WTC11 (cell line): ENCODE measurements around the gene FLT3LG. TPM values are rescaled to one million over a fixed set of nuclear protein-coding genes. Genes with fewer than 3 reads are reported as not detected.

ENCODE experiments used
- ATAC-seq: fragments of 200-7000 bp; cut with Tn5 transposase; 2 replicates; pipeline ENCODE4 v1.10.0; 2021; ENCODE audit warnings: mild to moderate bottlenecking, moderate library complexity
- CTCF ChIA-PET: fragments of 300-600 bp; sonication (Branson Sonifier 250); formaldehyde crosslinking; loops from one replicate; lab custom pipeline; 2021; ENCODE audit warnings: antibody characterized with exemption; lab: Charles Lee
- POLR2A ChIA-PET: fragments of 350-600 bp; sonication (Branson Sonifier 250); formaldehyde crosslinking; loops from one replicate; lab custom pipeline; 2021; ENCODE audit warnings: antibody characterized with exemption; lab: Charles Lee
- DNase-seq: peaks from one replicate; pipeline ENCODE4 v3.0.0; 2021; ENCODE audit warnings: low spot score
- H3K27ac Mint-ChIP-seq: 2 replicates; pipeline ENCODE4 v1.8.0; 2021; ENCODE audit warnings: mixed read lengths
- H3K27me3 Mint-ChIP-seq: 2 replicates; pipeline ENCODE4 v1.8.0; 2021; ENCODE audit warnings: low read depth, mild to moderate bottlenecking, moderate library complexity, mixed read lengths
- H3K36me3 Mint-ChIP-seq: 2 replicates; pipeline ENCODE4 v1.8.0; 2021; ENCODE audit warnings: mixed read lengths
- H3K4me1 Mint-ChIP-seq: 2 replicates; pipeline ENCODE4 v1.8.0; 2022; ENCODE audit warnings: mixed read lengths
- H3K4me3 Mint-ChIP-seq: 2 replicates; pipeline ENCODE4 v1.8.0; 2021; ENCODE audit warnings: mild to moderate bottlenecking, moderate library complexity, mixed read lengths
- H3K9me3 Mint-ChIP-seq: 2 replicates; pipeline ENCODE4 v1.8.0; 2021; ENCODE audit warnings: mixed read lengths
- ATF3 ChIP-seq: sonication (generic); formaldehyde crosslinking; conservative IDR thresholded peaks from 2 replicates; pipeline ENCODE4 v1.8.1; 2022; ENCODE audit warnings: mild to moderate bottlenecking, missing genetic modification reagents
- CBFB ChIP-seq: sonication (generic); formaldehyde crosslinking; IDR thresholded peaks from 2 replicates; pipeline ENCODE4 v1.8.1; 2022; ENCODE audit warnings: mild to moderate bottlenecking, low read depth, missing genetic modification reagents
- CDX4 ChIP-seq: fragments of 250-450 bp; sonication (Bioruptor Pico); IDR thresholded peaks from 2 replicates; pipeline ENCODE4 v1.9.0; 2021; ENCODE audit warnings: moderate library complexity, mild to moderate bottlenecking, inconsistent platforms, borderline replicate concordance
- CREM ChIP-seq: sonication (generic); formaldehyde crosslinking; IDR thresholded peaks from 2 replicates; pipeline ENCODE4 v1.8.1; 2022; ENCODE audit warnings: mild to moderate bottlenecking, missing genetic modification reagents, moderate library complexity
- E2F4 ChIP-seq: sonication (generic); formaldehyde crosslinking; IDR thresholded peaks from 2 replicates; pipeline ENCODE4 v1.8.1; 2022; ENCODE audit warnings: low read depth, mild to moderate bottlenecking, moderate library complexity, missing genetic modification reagents, borderline replicate concordance
- E2F5 ChIP-seq: sonication (generic); formaldehyde crosslinking; IDR thresholded peaks from 2 replicates; pipeline ENCODE4 v1.8.1; 2022; ENCODE audit warnings: mild to moderate bottlenecking, moderate library complexity, missing genetic modification reagents
- FOXK1 ChIP-seq: sonication (generic); formaldehyde crosslinking; IDR thresholded peaks from 2 replicates; pipeline ENCODE4 v1.8.0; 2022; ENCODE audit warnings: mild to moderate bottlenecking, moderate library complexity, missing genetic modification reagents
- GRHL2 ChIP-seq: fragments of 250-450 bp; sonication (Bioruptor Pico); IDR thresholded peaks from 2 replicates; pipeline ENCODE4 v1.8.0; 2022; ENCODE audit warnings: mild to moderate bottlenecking, moderate library complexity; ENCODE audit not compliant: insufficient replicate concordance, severe bottlenecking
- KAT7 ChIP-seq: sonication (generic); formaldehyde crosslinking; IDR thresholded peaks from 2 replicates; pipeline ENCODE4 v1.8.1; 2023; ENCODE audit warnings: missing genetic modification reagents, mild to moderate bottlenecking, borderline replicate concordance
- MAX ChIP-seq: sonication (generic); formaldehyde crosslinking; IDR thresholded peaks from 2 replicates; pipeline ENCODE4 v1.8.0; 2022; ENCODE audit warnings: mild to moderate bottlenecking, missing genetic modification reagents
- MYBL2 ChIP-seq: sonication (generic); formaldehyde crosslinking; IDR thresholded peaks from 2 replicates; pipeline ENCODE4 v1.8.1; 2023; ENCODE audit warnings: mild to moderate bottlenecking, moderate library complexity, missing genetic modification reagents
- NFE2L1 ChIP-seq: sonication (generic); formaldehyde crosslinking; IDR thresholded peaks from 2 replicates; pipeline ENCODE4 v1.8.1; 2023; ENCODE audit warnings: missing genetic modification reagents
- OVOL2 ChIP-seq: fragments of 250-450 bp; sonication (Bioruptor Pico); IDR thresholded peaks from 2 replicates; pipeline ENCODE4 v1.9.0; 2021; ENCODE audit warnings: mild to moderate bottlenecking, borderline replicate concordance
- PRDM15 ChIP-seq: sonication (generic); formaldehyde crosslinking; IDR thresholded peaks from 2 replicates; pipeline ENCODE4 v1.8.0; 2022; ENCODE audit warnings: missing genetic modification reagents
- SP1 ChIP-seq: sonication (generic); formaldehyde crosslinking; conservative IDR thresholded peaks from 2 replicates; pipeline ENCODE4 v1.8.1; 2022; ENCODE audit warnings: missing genetic modification reagents
- TEAD4 ChIP-seq: sonication (generic); formaldehyde crosslinking; IDR thresholded peaks from 2 replicates; pipeline ENCODE4 v1.8.0; 2022; ENCODE audit warnings: mild to moderate bottlenecking, missing genetic modification reagents
- USF1 ChIP-seq: sonication (generic); formaldehyde crosslinking; IDR thresholded peaks from 2 replicates; pipeline ENCODE4 v1.8.0; 2022; ENCODE audit warnings: mild to moderate bottlenecking, missing genetic modification reagents
- ZNF138 ChIP-seq: sonication (generic); formaldehyde crosslinking; conservative IDR thresholded peaks from 2 replicates; pipeline ENCODE4 v1.8.1; 2022; ENCODE audit warnings: mild to moderate bottlenecking, moderate library complexity, missing genetic modification reagents
- ZNF263 ChIP-seq: sonication (generic); formaldehyde crosslinking; IDR thresholded peaks from 2 replicates; pipeline ENCODE4 v1.8.1; 2022; ENCODE audit warnings: low read depth, mild to moderate bottlenecking, moderate library complexity, missing genetic modification reagents
- ZNF317 ChIP-seq: sonication (generic); formaldehyde crosslinking; IDR thresholded peaks from 2 replicates; pipeline ENCODE4 v1.8.1; 2023; ENCODE audit warnings: low read depth, mild to moderate bottlenecking, moderate library complexity, missing genetic modification reagents, borderline replicate concordance
- ZSCAN18 ChIP-seq: fragments of 250-450 bp; sonication (Bioruptor Pico); IDR thresholded peaks from 2 replicates; pipeline ENCODE4 v2.1.2; 2022; ENCODE audit warnings: mild to moderate bottlenecking, moderate library complexity
- total RNA-seq: library from RNA; stranded (reverse); gene quantifications from 3 replicates; pipeline ENCODE4 v1.2.3, GENCODE V29; 2021

FLT3LG gene
- total RNA-seq, 1 experiment from 2014 or later: 2.9 TPM

- no peak within 1 kb of the TSS for H3K27ac Mint-ChIP-seq
- CTCF ChIA-PET: interaction anchor here (0.5 to 4.5 kb wide), 14 partner anchors 11 to 1001 kb away, joined by 3 to 34 read pairs (median 4); partner anchors contain the start of genes ALDH16A1 and SLC17A7
- H3K36me3 Mint-ChIP-seq: no peaks in the 10 kb centered on the region
- H3K4me1 Mint-ChIP-seq: peaks cover 74% of the 10 kb centered on the region
- POLR2A ChIA-PET: interaction anchor here (0.7 to 1.1 kb wide), 2 partner anchors 11 to 63 kb away, joined by 3 to 4 read pairs; partner anchors contain the start of gene TEAD2
- TF ChIP-seq GRHL2 (CRISPR knock-in tag): no peak
- TF ChIP-seq ZNF138 (CRISPR knock-in tag): no peak
- no peak for TF ChIP-seq KAT7 (CRISPR knock-in tag)
- no peak for TF ChIP-seq OVOL2 (CRISPR knock-in tag)
- no peak for TF ChIP-seq CBFB (CRISPR knock-in tag)
- TF ChIP-seq E2F4: no peak
- TF ChIP-seq TEAD4: no peak
- TF ChIP-seq CREM (CRISPR knock-in tag): no peak
- H3K27me3 Mint-ChIP-seq: peaks cover 98% of the 10 kb centered on the region
- H3K4me3 Mint-ChIP-seq: peak within 1 kb of the TSS; percentile 68
- H3K9me3 Mint-ChIP-seq: no peaks in the 10 kb centered on the region
- DNase-seq (no peak), ATAC-seq (no peak)
These were observed 48.8 kb upstream of the FLT3LG start, which contains the start of gene GFY for GRCh38 chr19:49425178-49425577. Gene GFY (plus strand): TSS chr19:49425388. CDS start chr19:49426431, 1,043 bp downstream.

- no peaks in the 10 kb centered on the region for H3K9me3 Mint-ChIP-seq
- DNase-seq: peak; percentile 99
- peak; percentile 61 for ATAC-seq
- ChIA-PET CTCF (interaction anchor here (0.6 to 4.5 kb wide), 16 partner anchors 9 to 749 kb away, joined by 3 to 34 read pairs (median 4); partner anchors contain the start of genes ALDH16A1, SLC17A7 and TEAD2), POLR2A (interaction anchor here (0.7 to 1.8 kb wide), 4 partner anchors 10 to 25 kb away, joined by 3 to 11 read pairs (median 4); partner anchors contain the start of gene PIH1D1)
- H3K4me3 Mint-ChIP-seq: peak overlapping the region; percentile 68
- H3K27me3 Mint-ChIP-seq: peaks cover 98% of the 10 kb centered on the region
- H3K27ac Mint-ChIP-seq: no peak overlapping the region; the same call in 1 of the 2 replicates
- H3K4me1 Mint-ChIP-seq: peaks cover 73% of the 10 kb centered on the region
- TF ChIP-seq FOXK1: peak; percentile 43
- TF ChIP-seq CDX4 (CRISPR knock-in tag): no peak
- no peak for TF ChIP-seq ZNF317
- no peak for TF ChIP-seq ZNF263 (CRISPR knock-in tag)
- no peak for TF ChIP-seq MYBL2
- TF ChIP-seq NFE2L1 (CRISPR knock-in tag): peak; percentile 35; the same call in 1 of the 2 replicates
- peak; percentile 99 for TF ChIP-seq PRDM15 (CRISPR knock-in tag)
- no peak for TF ChIP-seq OVOL2 (CRISPR knock-in tag)
- TF ChIP-seq ATF3: no peak
- TF ChIP-seq SP1 (CRISPR knock-in tag): peak; percentile 98
- TF ChIP-seq MAX (CRISPR knock-in tag): peak; percentile 70; the same call in 1 of the 2 replicates
- no peak for TF ChIP-seq USF1
- peak; percentile 55; the same call in 1 of the 2 replicates for TF ChIP-seq E2F5 (CRISPR knock-in tag)
- no peak for TF ChIP-seq KAT7 (CRISPR knock-in tag)
- TF ChIP-seq ZSCAN18 (CRISPR knock-in tag): no peak
- no peaks in the 10 kb centered on the region for H3K36me3 Mint-ChIP-seq
These were observed 48.0 kb upstream of the FLT3LG start for GRCh38 chr19:49425922-49426592.
